T-cell (primary cell): ENCODE results near the gene PTPN18. TPM values are rescaled to one million over a fixed set of nuclear protein-coding genes. Genes with fewer than 3 reads are reported as not detected.
A peak's percentile ranks its signal among the peaks of the same experiment; 100 is the strongest.

Experiments
- ATAC-seq, 4 experiments: fragments of 200-7000 bp in 3 of 4; fragments of 150-1000 bp in 1 of 4; cut with Tn5 transposase; replicated peaks in 1 of 4; 1 replicate in 3 of 4; 2 replicates in 1 of 4; pipeline ENCODE4 v1.10.0; 2021; ENCODE audit warnings: moderate library complexity in 3 of 4, mild to moderate bottlenecking in 2 of 4, moderate number of reproducible peaks in 1 of 4
- CTCF ChIA-PET, 2 donors: fragments of 300-600 bp; sonication (Branson Sonifier 250); formaldehyde crosslinking; loops; one replicate each; lab custom pipeline; 2022; ENCODE audit warnings: antibody characterized with exemption in 2 of 2; lab: Charles Lee
- POLR2A ChIA-PET, 2 donors: fragments of 300-600 bp; sonication (Branson Sonifier 250); formaldehyde crosslinking; loops; one replicate each; lab custom pipeline; 2022; ENCODE audit warnings: antibody characterized with exemption in 2 of 2; lab: Charles Lee
- DNase-seq, 35 experiments: peaks; one replicate each; pipeline versions ENCODE4 v3.0.0 to v3.0.0-alpha.2; 2013 to 2023
- H3K27ac ChIP-seq: one replicate; pipeline ENCODE4 v1.5.1; 2013; ENCODE audit warnings: low read length
- H3K27me3 ChIP-seq, 2 experiments: replicated peaks in 1 of 2; 1 replicate in 1 of 2; 2 replicates in 1 of 2; pipeline versions ENCODE4 v1.6.1 to v1.7.0; 2013; ENCODE audit warnings: low read length in 1 of 2, mixed read lengths in 1 of 2; ENCODE audit not compliant: control insufficient read depth in 2 of 2, insufficient read depth in 2 of 2; ENCODE audit errors: extremely low read depth in 1 of 2
- H3K36me3 ChIP-seq, 2 donors: 1 replicate in 1 of 2; 2 replicates in 1 of 2; pipeline versions ENCODE4 v1.6.1 to v1.7.0; 2013; ENCODE audit warnings: low read length in 1 of 2; ENCODE audit not compliant: control insufficient read depth in 2 of 2, insufficient read depth in 1 of 2; ENCODE audit errors: extremely low read depth in 1 of 2
- H3K4me1 ChIP-seq, 2 experiments: 1 replicate in 1 of 2; 2 replicates in 1 of 2; pipeline versions ENCODE4 v1.6.1 to v1.7.0; 2013; ENCODE audit warnings: low read length in 2 of 2, mixed read lengths in 1 of 2; ENCODE audit not compliant: insufficient read depth in 2 of 2, control insufficient read depth in 1 of 2; ENCODE audit errors: extremely low read depth in 1 of 2
- H3K4me3 ChIP-seq, 2 donors: 1 replicate in 1 of 2; 2 replicates in 1 of 2; pipeline versions ENCODE4 v1.5.1 to v1.7.0; 2013; ENCODE audit warnings: mild to moderate bottlenecking in 2 of 2, low read length in 1 of 2, moderate library complexity in 1 of 2; ENCODE audit not compliant: control insufficient read depth in 1 of 2; ENCODE audit errors: extremely low read depth in 1 of 2
- H3K9me3 ChIP-seq: 2 replicates; pipeline ENCODE4 v1.7.0; 2013
- H3K27ac Mint-ChIP-seq, 2 donors: one replicate each; pipeline ENCODE4 v1.8.0; 2020 to 2021; ENCODE audit warnings: mild to moderate bottlenecking in 2 of 2, mixed read lengths in 2 of 2
- H3K27me3 Mint-ChIP-seq, 2 donors: one replicate each; pipeline ENCODE4 v1.8.0; 2021 to 2022; ENCODE audit warnings: mixed read lengths in 2 of 2
- H3K36me3 Mint-ChIP-seq: one replicate; pipeline ENCODE4 v1.8.0; 2021; ENCODE audit warnings: mixed read lengths
- H3K4me1 Mint-ChIP-seq, 3 donors: one replicate each; pipeline ENCODE4 v1.8.0; 2020 to 2022; ENCODE audit warnings: mixed read lengths in 3 of 3, mild to moderate bottlenecking in 1 of 3
- H3K4me3 Mint-ChIP-seq, 3 donors: one replicate each; pipeline ENCODE4 v1.8.0; 2020 to 2022; ENCODE audit warnings: mild to moderate bottlenecking in 3 of 3, mixed read lengths in 3 of 3, moderate library complexity in 3 of 3
- H3K9me3 Mint-ChIP-seq, 3 donors: one replicate each; pipeline ENCODE4 v1.8.0; 2020 to 2022; ENCODE audit warnings: mixed read lengths in 3 of 3
- WGBS: methylation state at CpG from one replicate; pipeline ENCODE4 v1.1.5; 2013; ENCODE audit warnings: missing lambda C conversion rate; ENCODE audit not compliant: insufficient coverage; 5-methylcytosine and 5-hydroxymethylcytosine counted together
- total RNA-seq, 35 experiments: library from RNA in 6 of 35; stranded (reverse) in 6 of 35; fragments of 120-200 nt in 1 of 35; gene quantifications; one replicate each; pipeline versions ENCODE4 v1.2.1 to v1.2.4 and lab custom pipeline; 2013 to 2026

The PTPN18 gene
- total RNA-seq, 5 donors from 2014 or later (not counting 1 experiment from before 2014, with no cell fraction given): 42.3 to 67.6 (median 58.2) TPM

GRCh38 chr2:130375291-130376266 is 19.7 kb downstream of the PTPN18 start:
- Mint-ChIP-seq H3K36me3 (peaks cover 31% of the 10 kb centered on the region), H3K27ac (peak overlapping the region; percentile 64 to 68), H3K9me3 (no peaks in the 10 kb centered on the region), H3K4me3 (no peak overlapping the region), H3K4me1 (peaks cover 85 to 87% (median 85%) of the 10 kb centered on the region in 3 donors), H3K27me3 (no peaks in the 10 kb centered on the region)
- Histone ChIP-seq H3K27me3 (no peaks in the 10 kb centered on the region), H3K4me1 (peaks cover 15 to 62% of the 10 kb centered on the region in 2 experiments), H3K27ac (no peak overlapping the region), H3K9me3 (no peaks in the 10 kb centered on the region), H3K36me3 (peaks cover 0 to 19% of the 10 kb centered on the region in 2 donors), H3K4me3 (no peak overlapping the region)
- ChIA-PET CTCF (no interaction called here), POLR2A (no interaction called here)
- DNase-seq (no peak), ATAC-seq (no peak)
- WGBS: 93% methylated on average over 5 of the region's 19 CpGs

DNA sequence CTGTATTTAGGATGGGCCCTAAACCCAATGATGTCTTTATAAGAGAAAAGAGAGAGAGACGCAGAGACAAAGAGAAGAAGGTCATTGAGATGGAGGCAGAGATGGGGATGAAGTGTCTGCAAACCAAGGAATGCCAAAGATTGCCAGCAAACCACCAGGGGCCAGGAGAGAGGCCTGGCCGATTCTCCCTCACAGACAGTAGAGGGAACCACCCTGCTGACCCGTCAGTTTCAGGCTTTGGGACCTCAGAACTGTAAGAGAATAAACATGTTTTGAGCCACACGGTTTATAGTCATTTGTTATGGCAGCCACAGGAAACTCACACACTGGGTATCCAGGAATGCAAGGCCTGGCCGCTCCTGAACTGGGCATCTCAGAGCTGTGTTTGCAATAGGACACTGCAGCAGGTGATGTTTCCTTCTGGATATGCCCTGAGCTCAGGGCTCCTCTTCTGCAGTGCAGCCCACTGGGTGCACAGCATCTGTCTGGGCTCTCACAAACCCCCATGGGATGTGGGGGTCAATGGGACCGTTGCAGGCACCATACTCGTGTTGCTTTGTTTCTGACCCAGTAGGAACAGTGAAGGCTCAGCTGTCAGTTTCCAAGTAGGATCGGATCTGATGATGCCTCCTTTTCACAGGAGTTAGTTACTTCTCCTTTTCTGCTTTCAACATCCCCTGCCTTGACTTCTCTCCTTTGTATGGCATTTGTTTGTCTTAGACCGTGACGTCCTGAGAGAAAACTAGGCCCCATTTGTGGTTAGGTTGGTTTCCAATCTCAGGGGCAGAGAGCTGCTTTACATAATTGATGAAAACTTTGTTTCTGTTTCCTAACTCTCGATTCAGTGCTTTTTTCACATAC is 20.8 kb downstream of the PTPN18 start:
- ATAC-seq (no peak), DNase-seq (no peak)
- Histone ChIP-seq H3K4me1 (peaks cover 8 to 52% of the 10 kb centered on the region in 2 experiments), H3K9me3 (no peaks in the 10 kb centered on the region), H3K36me3 (peaks cover 0 to 24% of the 10 kb centered on the region in 2 donors), H3K27me3 (no peaks in the 10 kb centered on the region), H3K27ac (no peak overlapping the region), H3K4me3 (no peak overlapping the region)
- Mint-ChIP-seq H3K9me3 (no peaks in the 10 kb centered on the region), H3K27ac (peak overlapping the region; percentile 46 to 68), H3K4me1 (peaks cover 75 to 82% (median 76%) of the 10 kb centered on the region in 3 donors), H3K36me3 (peaks cover 39% of the 10 kb centered on the region), H3K4me3 (no peak overlapping the region), H3K27me3 (no peaks in the 10 kb centered on the region)
- CTCF ChIA-PET: no interaction called here
- POLR2A ChIA-PET: interaction anchor here (0.6 kb wide), 2 partner anchors 10 to 36 kb away, joined by 3 read pairs; no protein-coding TSS in a partner anchor
- WGBS: 74% methylated on average over 7 of the region's 11 CpGs

DNA sequence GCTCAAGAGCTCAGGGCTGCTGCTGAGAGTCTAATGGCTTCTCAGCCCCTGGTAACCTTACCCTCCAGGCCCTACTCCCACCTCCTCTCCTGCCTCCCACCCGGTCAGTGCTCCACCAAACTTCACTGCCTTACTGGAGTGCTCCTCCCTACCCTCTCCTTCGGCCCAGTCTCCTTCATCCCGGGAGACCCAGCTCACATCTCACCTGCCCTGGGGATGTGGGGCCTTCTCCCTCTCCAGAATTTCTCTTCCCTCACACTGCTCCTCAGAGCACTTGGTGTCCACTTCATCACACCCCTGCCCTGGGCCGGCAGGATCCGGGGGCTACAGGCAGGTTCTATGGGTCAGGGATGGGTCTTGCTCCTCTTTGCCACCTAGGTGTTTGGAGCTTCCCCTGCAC is 21.6 kb downstream of the PTPN18 start:
- Mint-ChIP-seq H3K27ac (peak overlapping the region; percentile 68 to 72), H3K27me3 (no peaks in the 10 kb centered on the region), H3K36me3 (peaks cover 45% of the 10 kb centered on the region), H3K9me3 (no peaks in the 10 kb centered on the region), H3K4me1 (peaks cover 71 to 80% (median 73%) of the 10 kb centered on the region in 3 donors), H3K4me3 (no peak overlapping the region)
- ATAC-seq (no peak), DNase-seq (no peak)
- Histone ChIP-seq H3K36me3 (peaks cover 0 to 27% of the 10 kb centered on the region in 2 donors), H3K4me1 (peaks cover 8 to 47% of the 10 kb centered on the region in 2 experiments), H3K27ac (no peak overlapping the region), H3K27me3 (no peaks in the 10 kb centered on the region), H3K9me3 (no peaks in the 10 kb centered on the region), H3K4me3 (no peak overlapping the region)
- ChIA-PET CTCF (interaction anchor here in 1 of 2 donors (0.5 kb wide), 1 partner anchor 13 kb away, joined by 3 read pairs; no protein-coding TSS in a partner anchor), POLR2A (interaction anchor here in 1 of 2 donors (0.6 kb wide), 1 partner anchor 11 kb away, joined by 3 read pairs; no protein-coding TSS in a partner anchor)
- WGBS: 100% methylated on average over 4 of the region's 5 CpGs

DNA sequence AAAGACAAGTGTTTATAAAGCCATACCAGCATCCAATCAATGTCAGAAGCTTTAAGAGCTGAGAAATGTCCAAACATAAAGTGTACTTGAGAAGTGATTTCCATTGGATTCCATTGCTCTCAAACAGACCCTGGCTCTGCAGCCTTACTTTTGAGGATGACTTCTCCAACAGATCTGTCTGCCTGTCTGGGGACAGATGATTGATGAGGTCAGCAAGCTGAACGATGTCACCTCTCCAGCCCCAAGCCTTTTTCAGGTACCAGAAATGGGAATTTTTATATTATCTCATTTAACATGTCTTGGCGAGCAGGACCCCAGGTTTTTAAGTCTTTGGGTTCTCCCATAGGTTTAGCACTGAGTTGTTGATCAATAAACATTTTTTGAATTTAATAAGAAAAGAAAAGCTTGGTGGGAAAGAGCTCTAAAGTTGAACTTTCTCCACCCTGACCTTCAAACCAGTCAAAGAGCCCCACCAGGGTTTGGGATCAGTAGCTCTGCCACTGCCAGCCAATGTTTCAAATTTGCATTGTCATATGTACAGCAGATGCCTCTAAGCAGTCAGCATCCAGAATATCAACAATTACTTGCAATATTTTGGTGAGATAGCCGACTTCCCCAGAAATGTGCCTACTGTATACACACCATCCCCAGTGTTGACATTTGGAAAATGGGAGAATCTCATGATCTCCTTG is 22.5 kb downstream of the PTPN18 start:
- POLR2A ChIA-PET: no interaction called here
- H3K4me3 ChIP-seq: no peak overlapping the region
- no peaks in the 10 kb centered on the region for H3K27me3 Mint-ChIP-seq
- peaks cover 0 to 36% of the 10 kb centered on the region in 2 donors for H3K36me3 ChIP-seq
- WGBS: 100% methylated on average over 1 of the region's 3 CpGs
- H3K27me3 ChIP-seq: no peaks in the 10 kb centered on the region
- peak overlapping the region in 1 of 2 donors; percentile 34 for H3K27ac Mint-ChIP-seq
- H3K9me3 ChIP-seq: no peaks in the 10 kb centered on the region
- peaks cover 8 to 39% of the 10 kb centered on the region in 2 experiments for H3K4me1 ChIP-seq
- CTCF ChIA-PET: no interaction called here
- no peak overlapping the region for H3K4me3 Mint-ChIP-seq
- no peaks in the 10 kb centered on the region for H3K9me3 Mint-ChIP-seq
- no peak for ATAC-seq
- no peak overlapping the region for H3K27ac ChIP-seq
- peaks cover 50% of the 10 kb centered on the region for H3K36me3 Mint-ChIP-seq
- peaks cover 64 to 73% (median 69%) of the 10 kb centered on the region in 3 donors for H3K4me1 Mint-ChIP-seq
- no peak for DNase-seq

DNA sequence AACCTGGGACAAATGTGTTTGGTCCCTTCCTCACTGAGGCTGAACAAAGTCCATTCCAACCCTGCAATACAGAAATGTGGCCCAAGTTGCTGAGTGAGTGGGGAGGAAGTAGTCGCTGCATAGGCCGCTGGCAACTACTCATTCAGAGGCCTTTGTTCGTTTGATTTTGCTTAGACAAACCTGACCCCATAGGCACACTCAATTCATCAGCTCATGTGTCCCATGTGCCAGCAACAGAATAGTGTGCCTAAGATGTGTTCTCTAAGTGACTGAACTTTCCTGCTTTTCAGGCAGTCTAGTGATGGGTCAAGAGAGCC is 23.0 kb downstream of the PTPN18 start:
- H3K27ac ChIP-seq: no peak overlapping the region
- DNase-seq (no peak), ATAC-seq (no peak)
- H3K4me3 ChIP-seq: no peak overlapping the region
- Mint-ChIP-seq H3K36me3 (peaks cover 48% of the 10 kb centered on the region), H3K27me3 (no peaks in the 10 kb centered on the region), H3K4me1 (peaks cover 58 to 68% (median 65%) of the 10 kb centered on the region in 3 donors), H3K9me3 (no peaks in the 10 kb centered on the region), H3K4me3 (no peak overlapping the region), H3K27ac (peak overlapping the region in 1 of 2 donors; percentile 34)
- no peaks in the 10 kb centered on the region for H3K27me3 ChIP-seq
- H3K36me3 ChIP-seq: peaks cover 0 to 36% of the 10 kb centered on the region in 2 donors
- WGBS: 80% methylated on average over 1 of the region's 3 CpGs
- ChIA-PET POLR2A (no interaction called here), CTCF (no interaction called here)
- H3K4me1 ChIP-seq: peaks cover 8 to 34% of the 10 kb centered on the region in 2 experiments
- H3K9me3 ChIP-seq: no peaks in the 10 kb centered on the region
